ENCODE measurements around the gene HNRNPH1.

The HNRNPH1 gene

GRCh38 chr5:179601871-179602625 lies 21.4 kb downstream of the HNRNPH1 start:
- DNase-seq: no peak

- DNase-seq: no peak
These were observed 23.5 kb downstream of the HNRNPH1 start for GRCh38 chr5:179599973-179600372.

- no peak for DNase-seq
These were observed 23.9 kb downstream of the HNRNPH1 start for GRCh38 chr5:179599566-179599965.

- DNase-seq: no peak
These were observed 24.4 kb downstream of the HNRNPH1 start for GRCh38 chr5:179599100-179599499.

GRCh38 chr5:179596421-179596820 lies 27.1 kb downstream of the HNRNPH1 start:
- DNase-seq: no peak

- no peak for DNase-seq
These were observed 27.6 kb downstream of the HNRNPH1 start for GRCh38 chr5:179595916-179596315.

- DNase-seq: no peak
These were observed 35.3 kb downstream of the HNRNPH1 start for GRCh38 chr5:179588166-179588565.

GRCh38 chr5:179585941-179586401 lies 37.5 kb downstream of the HNRNPH1 start:
- DNase-seq: no peak

- no peak for DNase-seq
These were observed 46.0 kb downstream of the HNRNPH1 start for GRCh38 chr5:179577286-179577960.

GRCh38 chr5:179572386-179572785 lies 51.1 kb downstream of the HNRNPH1 start:
- DNase-seq: no peak

GRCh38 chr5:179568721-179569120 lies 54.8 kb downstream of the HNRNPH1 start:
- no peak for DNase-seq

GRCh38 chr5:179564526-179564925 lies 58.9 kb downstream of the HNRNPH1 start:
- no peak for DNase-seq

Measured in NCI-H2081 treated with DMSO at 0.1 percent for 48 hours (cell line).